Heart left ventricle (tissue), 16 donors: Measurements from ENCODE around the gene THOC7. TPM values are rescaled to one million over a fixed set of nuclear protein-coding genes. Genes with fewer than 3 reads are reported as not detected.

ENCODE experiments used
- ATAC-seq, 4 donors: fragments of 200-7000 bp; cut with Tn5 transposase; one replicate each; pipeline ENCODE4 v1.9.1; 2020 to 2022; ENCODE audit warnings: moderate library complexity in 4 of 4, mild to moderate bottlenecking in 3 of 4, moderate number of reproducible peaks in 1 of 4
- DNase-seq, 5 donors: peaks; one replicate each; pipeline ENCODE4 v3.0.0-alpha.2; 2020
- H3K27ac ChIP-seq, 12 donors: fragments of 200-600 bp; sonication (generic) in 4 of 12; one replicate each; pipeline versions ENCODE4 v1.5.0 to v1.8.0; 2016 to 2022; ENCODE audit warnings: mild to moderate bottlenecking in 2 of 12
- H3K27me3 ChIP-seq, 9 donors: fragments of 200-600 bp; sonication (generic) in 2 of 9; one replicate each; pipeline versions ENCODE4 v1.5.1 to v1.8.0; 2016 to 2022; ENCODE audit warnings: mild to moderate bottlenecking in 3 of 9
- H3K36me3 ChIP-seq, 9 donors: fragments of 200-600 bp; sonication (generic) in 2 of 9; one replicate each; pipeline versions ENCODE4 v1.5.0 to v1.8.0; 2018 to 2022; ENCODE audit warnings: mild to moderate bottlenecking in 2 of 9
- H3K4me1 ChIP-seq, 12 donors: fragments of 200-600 bp; sonication (generic) in 4 of 12; one replicate each; pipeline versions ENCODE4 v1.5.0 to v1.8.0; 2016 to 2022; ENCODE audit warnings: mild to moderate bottlenecking in 3 of 12
- H3K4me3 ChIP-seq, 12 donors: fragments of 200-600 bp; sonication (generic) in 4 of 12; one replicate each; pipeline versions ENCODE4 v1.5.0 to v1.8.0; 2017 to 2022; ENCODE audit warnings: mild to moderate bottlenecking in 9 of 12, moderate library complexity in 4 of 12
- H3K9me3 ChIP-seq, 12 donors: fragments of 200-600 bp; sonication (generic) in 4 of 12; one replicate each; pipeline versions ENCODE4 v1.5.0 to v1.8.0; 2016 to 2022; ENCODE audit warnings: mild to moderate bottlenecking in 1 of 12
- CTCF ChIP-seq, 12 donors: fragments of 200-600 bp; sonication (generic) in 4 of 12; IDR thresholded peaks; one replicate each; pipeline versions ENCODE4 v1.5.0 to v1.8.0; 2018 to 2022; ENCODE audit warnings: antibody characterized with exemption in 12 of 12, mild to moderate bottlenecking in 5 of 12
- POLR2A ChIP-seq, 2 donors: fragments of 450-650 bp; IDR thresholded peaks; one replicate each; pipeline ENCODE4 v1.6.1; 2017; ENCODE audit warnings: antibody characterized with exemption in 2 of 2, mild to moderate bottlenecking in 2 of 2, moderate library complexity in 2 of 2
- WGBS, 4 donors: extraction: QIAGEN DNeasy Blood & Tissue Kit in 2 of 4; methylation state at CpG; one replicate each; pipeline versions ENCODE4 v1.1.5 to v1.1.7; 2013 to 2018; 5-methylcytosine and 5-hydroxymethylcytosine counted together
- intact Hi-C, 10 donors: fragments of 100-400 bp; cut with DNase I; formaldehyde crosslinking; loops; one replicate each; pipeline versions ENCODE4 v1.11.1 to v1.14.2; 2022
- polyA plus RNA-seq, 2 donors: library from polyadenylated mRNA; stranded (reverse); fragments of 200-250 nt; gene quantifications; one replicate each; pipeline ENCODE4 v1.2.3, GENCODE V29; 2013
- total RNA-seq, 9 donors: library from RNA; depleted of rRNA in 2 of 9; stranded (reverse); fragments of >200 nt in 2 of 9; fragmentation: NEBNext Ultra II Directional in 3 of 9; extraction: Animal tissue kit (Norgen Biotek cat#: 25700) in 3 of 9; gene quantifications; one replicate each; pipeline versions ENCODE4 v1.1.0 to v1.2.4, GENCODE V29; 2016 to 2023
- donor health status: ischemic (EF 13 %, LVEDD 7.1; RV severe dilation, severe dysfunction).
- donor health status: healthy with polysubstance abuse.
- donor health status: DM: no; HTN: yes; CAD: no.
- donor health status: DM: no; HTN: no; CAD: no.
- donor health status: ischemic (EF 25% LVEDD 6.9; RV normal size, moderate dysfunction).
- donor health status: ischemic (EF 25% LVEDD 5.7; RV mildly dilated, moderate dysfunction).
- donor health status: healthy.
- donor health status: DM: yes; HTN: yes; CAD: no.
- donor health status: ischemic (EF 35%, LVEDD 5.7; RV mildly dilated, moderate dysfunction).
- donor health status: nonischemic (EF 11% LVEDD 7.7; RV severe dilation, severe dysfunction).
- donor health status: DM: yes; HTN: yes; CAD: no.
- donor health status: PGD.
- donor health status: ischemic (EF 29% LVEDD 5.4; RV normal size, mild dysfunction).
- donor health status: nonischemic (EF 23%, LVEDD 6.1; RV moderate dilation, normal function).

The THOC7 gene
- total and polyA plus RNA-seq, 11 donors, result 63.6 to 171 (median 77.4) TPM

DNA sequence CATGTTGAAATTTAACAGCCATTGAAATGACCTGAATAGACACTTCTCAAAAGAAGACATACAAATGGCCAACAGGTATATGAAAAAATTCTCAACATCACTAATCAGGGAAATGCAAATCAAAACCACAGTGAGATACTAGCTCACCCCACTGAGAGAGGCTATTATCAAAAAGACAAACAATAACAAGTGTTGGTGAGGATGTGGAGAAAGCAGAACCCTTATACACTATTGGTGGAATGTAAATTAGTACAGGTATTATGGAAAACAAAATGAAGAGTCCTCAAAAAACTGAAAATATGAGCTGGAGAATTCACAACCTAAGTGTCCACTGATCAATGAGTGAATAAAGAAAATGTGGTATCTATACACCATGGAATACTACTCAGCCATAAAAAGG is 21.5 kb downstream of the THOC7 start:
- Histone ChIP-seq H3K9me3 (peaks cover 0 to 10% (median 0%) of the 10 kb centered on the region in 12 donors), H3K36me3 (peaks cover 0 to 12% (median 0%) of the 10 kb centered on the region in 9 donors), H3K4me3 (no peak overlapping the region), H3K27ac (no peak overlapping the region), H3K27me3 (no peaks in the 10 kb centered on the region), H3K4me1 (peaks cover 0 to 5% (median 0%) of the 10 kb centered on the region in 12 donors)
- TF ChIP-seq POLR2A (IDR thresholded peaks at IDR 0.05), result no peak
- TF ChIP-seq CTCF (IDR thresholded peaks at IDR 0.05), result no peak
- no peak for DNase-seq
- no peak for ATAC-seq
- intact Hi-C loops, result no loop called here

DNA sequence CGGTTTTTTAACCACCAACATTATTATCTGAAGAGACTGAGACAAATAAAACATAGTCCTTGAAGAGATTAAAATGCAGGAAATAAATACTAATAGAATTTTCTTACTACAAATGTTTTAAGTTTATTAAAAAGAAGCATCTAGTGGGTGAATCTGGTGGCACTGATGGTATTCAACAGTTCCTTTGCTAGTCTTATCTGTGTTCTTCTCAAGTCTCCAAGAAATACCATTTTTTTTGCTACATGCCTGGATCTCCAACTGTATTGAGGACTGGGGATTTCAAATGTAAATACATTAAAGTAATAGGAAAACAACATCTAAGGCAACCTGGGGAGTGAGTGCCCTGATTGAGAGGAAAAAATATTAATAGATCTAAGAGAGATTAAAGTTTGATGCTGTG is 21.9 kb downstream of the THOC7 start:
- Histone ChIP-seq H3K4me1 (peaks cover 0 to 5% (median 0%) of the 10 kb centered on the region in 12 donors), H3K4me3 (no peak overlapping the region), H3K9me3 (peaks cover 0 to 10% (median 0%) of the 10 kb centered on the region in 12 donors), H3K27me3 (no peaks in the 10 kb centered on the region), H3K36me3 (peaks cover 0 to 15% (median 1%) of the 10 kb centered on the region in 9 donors), H3K27ac (no peak overlapping the region)
- no peak for TF ChIP-seq CTCF (IDR thresholded peaks at IDR 0.05)
- no peak for TF ChIP-seq POLR2A (IDR thresholded peaks at IDR 0.05)
- no peak for DNase-seq
- ATAC-seq, result no peak
- intact Hi-C loops, result no loop called here
- WGBS, 4 donors, result 0 to 48% (median 0%) methylated on average over 1 of the region's 1 CpG

GRCh38 chr3:63832395-63832794 is 31.2 kb downstream of the THOC7 start:
- intact Hi-C loops, result no loop called here
- no peaks in the 10 kb centered on the region for H3K9me3 ChIP-seq
- peaks cover 3 to 99% (median 67%) of the 10 kb centered on the region in 9 donors for H3K36me3 ChIP-seq
- TF ChIP-seq CTCF (IDR thresholded peaks at IDR 0.05), result no peak
- TF ChIP-seq POLR2A (IDR thresholded peaks at IDR 0.05), result no peak
- H3K4me1 ChIP-seq, result no peaks in the 10 kb centered on the region
- H3K27ac ChIP-seq, result no peak overlapping the region
- WGBS, 4 donors, result 89 to 93% (median 91%) methylated on average over 6 of the region's 6 CpGs
- ATAC-seq (no peak), DNase-seq (no peak)
- H3K4me3 ChIP-seq, result no peak overlapping the region
- H3K27me3 ChIP-seq, result no peaks in the 10 kb centered on the region

GRCh38 chr3:63830526-63830925 is 33.1 kb downstream of the THOC7 start:
- ATAC-seq (no peak), DNase-seq (no peak)
- peaks cover 3 to 86% (median 62%) of the 10 kb centered on the region in 9 donors for H3K36me3 ChIP-seq
- TF ChIP-seq CTCF (IDR thresholded peaks at IDR 0.05) (no peak), POLR2A (IDR thresholded peaks at IDR 0.05) (no peak)
- H3K27me3 ChIP-seq, result no peaks in the 10 kb centered on the region
- H3K4me1 ChIP-seq, result no peaks in the 10 kb centered on the region
- no peak overlapping the region for H3K27ac ChIP-seq
- intact Hi-C loops, result no loop called here
- no peaks in the 10 kb centered on the region for H3K9me3 ChIP-seq
- no peak overlapping the region for H3K4me3 ChIP-seq
- 90 to 95% (median 95%) methylated on average over 6 of the region's 6 CpGs for WGBS, 4 donors
